ENCODE results near the gene NCBP2L. TPM values are rescaled to one million over a fixed set of nuclear protein-coding genes. Genes with fewer than 3 reads are reported as not detected.

The NCBP2L gene
- total RNA-seq, 1 donor from 2014 or later = not detected

Other genes with a start within 250 kb of the NCBP2L start
- 29.6 TPM for gene PRPS1, start 149.2 kb upstream of the NCBP2L start, total RNA-seq
- 139 TPM for gene TSC22D3, start 1.9 kb upstream of the NCBP2L start, total RNA-seq
- 4.8 TPM for gene MID2, start 48.1 kb downstream of the NCBP2L start, total RNA-seq
- not detected for gene TEX13B, start 204.6 kb downstream of the NCBP2L start, total RNA-seq